ENCODE data around the gene PEAR1. TPM values are rescaled to one million over a fixed set of nuclear protein-coding genes. Genes with fewer than 3 reads are reported as not detected.

PEAR1 gene
- total RNA-seq: 16.5 and 19.1 TPM in 2 replicates

DNA sequence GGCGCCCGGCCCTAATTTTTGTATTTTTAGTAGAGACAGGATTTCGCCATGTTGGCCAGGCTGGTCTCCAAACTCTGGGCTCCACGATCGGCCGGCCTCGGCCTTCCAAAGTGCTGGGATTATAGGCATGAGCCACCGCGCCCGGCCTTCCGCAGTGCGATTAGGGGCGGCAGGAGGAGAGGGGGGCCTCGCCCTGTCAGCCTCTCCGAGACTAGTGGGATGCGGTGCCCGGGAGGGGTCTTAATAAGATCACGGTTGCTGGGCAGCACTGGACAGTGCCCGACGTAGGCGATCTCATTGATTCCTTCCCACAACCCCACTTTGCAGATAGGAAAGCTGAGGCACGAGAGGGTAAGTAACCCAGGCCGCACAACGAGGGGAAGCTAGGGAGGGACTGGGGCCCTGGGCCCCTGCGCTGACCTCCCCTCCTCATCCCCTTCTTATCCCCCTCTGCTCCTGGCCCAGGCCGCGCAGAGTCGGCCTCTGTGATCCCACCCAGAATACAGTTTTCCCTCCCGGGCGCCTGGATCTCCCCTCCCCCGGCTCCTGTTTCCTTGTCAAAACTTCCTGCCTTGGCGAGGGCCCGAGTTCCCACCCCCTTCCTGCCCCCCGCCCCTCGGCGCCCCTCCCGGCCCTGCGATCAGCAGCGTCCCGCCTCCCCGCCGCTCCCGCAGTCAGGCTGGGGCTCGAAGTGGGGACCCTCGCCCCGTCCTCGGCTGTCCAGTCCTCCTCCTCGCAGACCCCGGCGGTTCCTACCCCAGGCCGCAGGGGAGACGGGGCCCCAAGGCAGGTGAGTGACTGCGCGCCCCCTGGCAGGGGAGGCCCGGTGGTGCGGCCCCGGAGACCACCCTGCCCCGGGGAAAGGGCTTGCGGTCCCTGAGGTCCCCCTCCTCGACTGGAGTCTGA, at the start of gene PEAR1:
Gene PEAR1, plus strand, starts transcription at position 671 of the 906 bp plus-strand sequence. CDS start 10,209 bp downstream, outside the sequence.

DNA sequence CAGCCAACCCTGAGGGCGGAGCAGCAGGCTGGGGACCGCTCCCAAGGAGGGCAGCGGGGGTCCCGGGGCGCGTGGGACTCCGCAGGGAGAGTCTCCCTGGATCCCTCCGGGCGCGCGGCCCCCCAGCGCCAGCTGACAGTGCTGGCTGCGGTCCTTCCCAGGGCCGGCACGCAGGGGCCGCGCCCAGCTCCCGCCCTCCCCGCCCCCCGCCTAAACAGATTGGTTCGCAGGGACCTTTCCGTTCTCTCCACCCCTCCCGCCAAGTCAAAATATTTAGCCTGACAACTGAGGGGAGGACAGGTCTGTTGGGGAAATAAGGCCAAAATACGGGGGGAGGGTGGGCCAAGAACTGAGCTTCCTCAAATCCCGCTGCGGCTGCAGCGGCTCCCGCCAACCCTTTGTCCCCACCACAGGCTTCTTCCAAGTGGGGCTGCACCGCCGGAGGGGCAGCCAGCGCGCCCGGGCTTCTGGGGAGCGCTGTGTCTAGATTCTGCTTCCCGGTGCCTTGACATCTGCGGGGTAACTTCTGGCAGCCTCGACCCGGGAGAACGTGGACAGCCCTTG, 34.5 kb upstream of the PEAR1 start, which contains the start of gene INSRR:
Gene INSRR, minus strand, starts transcription at position 159 of the 564 bp plus-strand sequence. CDS start 496 bp downstream, outside the sequence.

DNA sequence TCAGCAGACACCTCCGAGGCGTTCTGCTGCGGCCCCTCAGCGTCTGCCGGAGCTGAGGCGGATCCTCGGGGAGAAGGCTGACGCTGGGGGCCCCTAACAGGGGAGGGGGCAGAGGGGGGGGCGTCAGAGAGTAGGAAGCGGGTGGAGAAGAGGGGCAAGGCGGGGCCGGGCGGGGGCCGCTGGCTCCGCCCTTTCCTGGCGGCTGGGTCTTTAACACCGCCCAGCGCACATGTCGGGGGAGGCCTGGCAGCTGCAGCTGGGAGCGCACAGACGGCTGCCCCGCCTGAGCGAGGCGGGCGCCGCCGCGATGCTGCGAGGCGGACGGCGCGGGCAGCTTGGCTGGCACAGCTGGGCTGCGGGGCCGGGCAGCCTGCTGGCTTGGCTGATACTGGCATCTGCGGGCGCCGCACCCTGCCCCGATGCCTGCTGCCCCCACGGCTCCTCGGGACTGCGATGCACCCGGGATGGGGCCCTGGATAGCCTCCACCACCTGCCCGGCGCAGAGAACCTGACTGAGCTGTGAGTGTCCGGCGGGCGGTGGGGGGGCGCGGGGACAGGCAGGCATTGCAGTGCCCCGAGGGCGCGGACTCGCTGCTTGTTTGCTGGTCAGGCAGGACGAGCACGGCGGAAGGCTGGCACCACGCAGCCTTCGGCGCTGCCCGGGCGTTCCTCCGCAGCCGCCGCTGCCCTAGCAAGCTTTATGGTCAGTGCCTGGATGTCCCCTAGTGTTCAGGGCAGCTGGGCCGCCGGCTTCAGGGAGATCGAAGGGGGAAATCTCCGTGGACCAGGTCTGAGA, 32.7 kb upstream of the PEAR1 start, which contains the start of gene NTRK1:
Gene NTRK1, plus strand, starts transcription at position 238 of the 796 bp plus-strand sequence. Its CDS starts 70 bp downstream, at position 308.

GRCh38 chr1:156920233-156921052, 26.9 kb downstream of the PEAR1 start, which contains the start of gene LRRC71:
Gene LRRC71, plus strand, starts transcription at chr1:156920632. Its CDS starts 172 bp downstream, at chr1:156920804.

Other genes with a start within 250 kb of the PEAR1 start
- 22.0 and 36.2 TPM in 2 replicates for gene NES, start 216.3 kb upstream of the PEAR1 start, total RNA-seq
- gene CRABP2, start 188.1 kb upstream of the PEAR1 start, total RNA-seq: not detected in 2 replicates
- 8.3 and 12.1 TPM in 2 replicates for gene METTL25B, start 165.2 kb upstream of the PEAR1 start, total RNA-seq
- 5.6 and 7.9 TPM in 2 replicates for gene ISG20L2, start 165.0 kb upstream of the PEAR1 start, total RNA-seq
- gene MRPL24, start 152.6 kb upstream of the PEAR1 start, total RNA-seq: 29.9 and 31.7 TPM in 2 replicates
- gene HDGF, start 142.0 kb upstream of the PEAR1 start, total RNA-seq: 86.1 and 98.6 TPM in 2 replicates
- gene PRCC, start 126.2 kb upstream of the PEAR1 start, total RNA-seq: 9.6 and 11.3 TPM in 2 replicates
- not detected in 2 replicates for gene SH2D2A, start 76.9 kb upstream of the PEAR1 start, total RNA-seq
- not detected in 2 replicates for gene INSRR, start 34.6 kb upstream of the PEAR1 start, total RNA-seq
- not detected in 2 replicates for gene NTRK1, start 32.9 kb upstream of the PEAR1 start, total RNA-seq
- gene LRRC71, start 26.9 kb downstream of the PEAR1 start, total RNA-seq: 0.11 and 0.43 TPM in 2 replicates
- gene ARHGEF11, start 152.0 kb downstream of the PEAR1 start, total RNA-seq: 19.6 and 26.1 TPM in 2 replicates
- gene ETV3L, start 206.1 kb downstream of the PEAR1 start, total RNA-seq: not detected in 2 replicates
- 18.2 and 19.9 TPM in 2 replicates for gene ETV3, start 244.7 kb downstream of the PEAR1 start, total RNA-seq